ENCODE data around the gene KRTAP2-4. TPM values are rescaled to one million over a fixed set of nuclear protein-coding genes. Genes with fewer than 3 reads are reported as not detected.
"Not testable (repeated sequence)": the region's sequence is repeated elsewhere in the genome, so short reads cannot be mapped to it uniquely, and the experiment has no call there.

The KRTAP2-4 gene
- polyA plus RNA-seq, 3 donors: not detected

- Histone ChIP-seq H3K27me3 (ENCODE audit: control insufficient read depth in 2 of 2, insufficient read depth in 2 of 2, low read length in 2 of 2) (no peaks in the 10 kb centered on the region), H3K4me1 (ENCODE audit: control insufficient read depth in 1 of 2, insufficient read depth in 2 of 2, low read length in 2 of 2) (peaks cover 5 to 15% of the 10 kb centered on the region in 2 donors), H2AFZ (ENCODE audit: insufficient read depth, low read depth, low read length, poor library complexity, severe bottlenecking) (no peak overlapping the region), H4K20me1 (ENCODE audit: insufficient read depth, low read length) (no peaks in the 10 kb centered on the region), H3K4me3 (replicated peaks in 1 of 3; ENCODE audit: low read depth in 2 of 3, low read length in 3 of 3) (no peak overlapping the region), H3K36me3 (replicated peaks in 1 of 2; ENCODE audit: control insufficient read depth in 1 of 2, insufficient read depth in 2 of 2, low read length in 2 of 2) (no peaks in the 10 kb centered on the region), H3K79me2 (ENCODE audit: insufficient read depth, low read length) (no peaks in the 10 kb centered on the region), H3K4me2 (replicated peaks; ENCODE audit: extremely low read depth, low read length, poor library complexity, severe bottlenecking) (no peak overlapping the region), H3K27ac (ENCODE audit: low read depth in 1 of 2, low read length in 2 of 2) (no peak overlapping the region), H3K9ac (ENCODE audit: insufficient read depth, low read length, poor library complexity, severe bottlenecking) (no peak overlapping the region), H3K9me3 (replicated peaks in 1 of 2; ENCODE audit: control insufficient read depth in 1 of 2, insufficient read depth in 1 of 2, low read length in 2 of 2) (no peaks in the 10 kb centered on the region)
- no peak overlapping the region for H3K27ac Mint-ChIP-seq
- peaks cover 2 to 15% (median 7%) of the 10 kb centered on the region in 7 donors for H3K9me3 Mint-ChIP-seq
- DNase-seq: no peak
- WGBS (ENCODE audit: insufficient coverage): no CpG with 5 or more reads among the region's 1 CpG
- intact Hi-C loops (cut with micrococcal nuclease): no loop called here
- H3K36me3 Mint-ChIP-seq: no peaks in the 10 kb centered on the region
- peaks cover 8% of the 10 kb centered on the region for H3K4me1 Mint-ChIP-seq
- TF ChIP-seq CTCF (IDR thresholded peaks at IDR 0.05): no peak
- H3K4me3 Mint-ChIP-seq: no peak overlapping the region
- peaks cover 0 to 3% (median 1%) of the 10 kb centered on the region in 3 donors for H3K27me3 Mint-ChIP-seq (ENCODE audit: low read depth in 3 of 3)
Measured at GRCh38 chr17:41107941-41108450, 42.3 kb upstream of the KRTAP2-4 start.

GRCh38 chr17:41105347-41105746 is 39.7 kb upstream of the KRTAP2-4 start, which contains the start of gene KRTAP4-9:
KRTAP4-9 (plus strand) TSS chr17:41105389; CDS start chr17:41105389, 0 bp downstream.
- H3K36me3 ChIP-seq (replicated peaks in 1 of 2; ENCODE audit: control insufficient read depth in 1 of 2, insufficient read depth in 2 of 2, low read length in 2 of 2); intact Hi-C loops (cut with micrococcal nuclease); H3K4me2 ChIP-seq (replicated peaks; ENCODE audit: extremely low read depth, low read length, poor library complexity, severe bottlenecking); DNase-seq; H4K20me1 ChIP-seq (ENCODE audit: insufficient read depth, low read length); H3K4me1 Mint-ChIP-seq; H3K27me3 ChIP-seq (ENCODE audit: control insufficient read depth in 2 of 2, insufficient read depth in 2 of 2, low read length in 2 of 2); H3K36me3 Mint-ChIP-seq; H3K27ac ChIP-seq (ENCODE audit: low read depth in 1 of 2, low read length in 2 of 2); H2AFZ ChIP-seq (ENCODE audit: insufficient read depth, low read depth, low read length, poor library complexity, severe bottlenecking); H3K27me3 Mint-ChIP-seq (ENCODE audit: low read depth in 3 of 3); H3K9ac ChIP-seq (ENCODE audit: insufficient read depth, low read length, poor library complexity, severe bottlenecking); H3K4me3 ChIP-seq (replicated peaks in 1 of 3; ENCODE audit: low read depth in 2 of 3, low read length in 3 of 3); H3K79me2 ChIP-seq (ENCODE audit: insufficient read depth, low read length); H3K4me3 Mint-ChIP-seq; H3K27ac Mint-ChIP-seq; H3K9me3 ChIP-seq (replicated peaks in 1 of 2; ENCODE audit: control insufficient read depth in 1 of 2, insufficient read depth in 1 of 2, low read length in 2 of 2); H3K9me3 Mint-ChIP-seq: not testable (repeated sequence)
- H3K4me1 ChIP-seq (ENCODE audit: control insufficient read depth in 1 of 2, insufficient read depth in 2 of 2, low read length in 2 of 2): peaks cover 5 to 15% of the 10 kb centered on the region in 2 donors
- 98% methylated on average over 9 of the region's 10 CpGs for WGBS (ENCODE audit: insufficient coverage)

- intact Hi-C loops (cut with micrococcal nuclease); H2AFZ ChIP-seq (ENCODE audit: insufficient read depth, low read depth, low read length, poor library complexity, severe bottlenecking); H3K36me3 ChIP-seq (replicated peaks in 1 of 2; ENCODE audit: control insufficient read depth in 1 of 2, insufficient read depth in 2 of 2, low read length in 2 of 2); H3K79me2 ChIP-seq (ENCODE audit: insufficient read depth, low read length); H3K27me3 Mint-ChIP-seq (ENCODE audit: low read depth in 3 of 3); H3K36me3 Mint-ChIP-seq; H3K9ac ChIP-seq (ENCODE audit: insufficient read depth, low read length, poor library complexity, severe bottlenecking); H3K27me3 ChIP-seq (ENCODE audit: control insufficient read depth in 2 of 2, insufficient read depth in 2 of 2, low read length in 2 of 2); H3K27ac ChIP-seq (ENCODE audit: low read depth in 1 of 2, low read length in 2 of 2); H3K9me3 ChIP-seq (replicated peaks in 1 of 2; ENCODE audit: control insufficient read depth in 1 of 2, insufficient read depth in 1 of 2, low read length in 2 of 2); H3K4me2 ChIP-seq (replicated peaks; ENCODE audit: extremely low read depth, low read length, poor library complexity, severe bottlenecking); H3K4me3 ChIP-seq (replicated peaks in 1 of 3; ENCODE audit: low read depth in 2 of 3, low read length in 3 of 3); H4K20me1 ChIP-seq (ENCODE audit: insufficient read depth, low read length); DNase-seq; H3K4me3 Mint-ChIP-seq; H3K9me3 Mint-ChIP-seq; H3K27ac Mint-ChIP-seq: not testable (repeated sequence)
- peaks cover 13% of the 10 kb centered on the region for H3K4me1 Mint-ChIP-seq
- peaks cover 5 to 15% of the 10 kb centered on the region in 2 donors for H3K4me1 ChIP-seq (ENCODE audit: control insufficient read depth in 1 of 2, insufficient read depth in 2 of 2, low read length in 2 of 2)
- WGBS (ENCODE audit: insufficient coverage): no CpG with 5 or more reads among the region's 2 CpGs
Measured at GRCh38 chr17:41104386-41105038, 38.8 kb upstream of the KRTAP2-4 start.
